A549 (cell line): ENCODE data around the gene NMRK1. TPM values are rescaled to one million over a fixed set of nuclear protein-coding genes. Genes with fewer than 3 reads are reported as not detected.

ENCODE experiments used
- ATAC-seq, 2 experiments: fragments of 200-7000 bp in 1 of 2; fragments of >200 bp in 1 of 2; cut with Nextera tagmentation in 1 of 2; cut with Tn5 transposase in 1 of 2; 3 replicates each; pipeline versions ENCODE4 v1.8.0 to v1.9.1; 2018 to 2020; ENCODE audit warnings: mild to moderate bottlenecking in 1 of 2, moderate library complexity in 1 of 2
- CTCF ChIA-PET: fragments of 300-600 bp; sonication (Branson Sonifier 250); formaldehyde crosslinking; extraction: SDS; loops from one replicate; lab custom pipeline; 2021; ENCODE audit warnings: antibody characterized with exemption, inconsistent platforms; lab: Yijun Ruan, JAX
- POLR2A ChIA-PET: fragments of 350-600 bp; formaldehyde crosslinking; extraction: SDS; loops from one replicate; lab custom pipeline; 2021; ENCODE audit warnings: antibody characterized with exemption, inconsistent platforms; lab: Yijun Ruan, JAX
- DNase-seq, 2 experiments: peaks; one replicate each; pipeline versions ENCODE4 v3.0.0 to v3.0.0-alpha.2; 2011 to 2016; ENCODE audit warnings: low read depth in 1 of 2, low spot score in 1 of 2
- FAIRE-seq: peaks from 2 replicates; lab custom pipeline; 2011; peaks lifted over from hg19 to GRCh38; lab: Jason Lieb, UNC
- H3K27ac ChIP-seq, 2 experiments: fragments of >200 bp; sonication (Bioruptor Twin); formaldehyde crosslinking; 3 replicates each; pipeline ENCODE4 v1.5.1; 2016 to 2017
- H3K4me1 ChIP-seq: fragments of >200 bp; sonication (Bioruptor Twin); formaldehyde crosslinking; 3 replicates; pipeline ENCODE4 v1.6.1; 2016
- H3K4me2 ChIP-seq: fragments of >200 bp; sonication (Bioruptor Twin); formaldehyde crosslinking; 3 replicates; pipeline ENCODE4 v1.6.1; 2016
- H3K4me3 ChIP-seq: fragments of >200 bp; sonication (Bioruptor Twin); formaldehyde crosslinking; 3 replicates; pipeline ENCODE4 v1.5.1; 2016
- H3K9me3 ChIP-seq: fragments of >200 bp; sonication (Bioruptor Twin); formaldehyde crosslinking; 3 replicates; pipeline ENCODE4 v1.6.1; 2016
- ATOH8 ChIP-seq: fragments of 250-450 bp; sonication (Bioruptor Pico); IDR thresholded peaks from 2 replicates; pipeline ENCODE4 v1.5.0; 2020; ENCODE audit warnings: low read depth, mild to moderate bottlenecking, moderate library complexity
- CBX8 ChIP-seq: fragments of 200-600 bp; sonication (generic); IDR thresholded peaks from 2 replicates; pipeline ENCODE4 v1.6.1; 2016
- CHD2 ChIP-seq: fragments of 150-350 bp; IDR thresholded peaks from 2 replicates; pipeline ENCODE4 v1.6.1; 2014; ENCODE audit warnings: low read length; ENCODE audit not compliant: partially characterized antibody
- CHD4 ChIP-seq: fragments of 200-600 bp; sonication (generic); IDR thresholded peaks from 2 replicates; pipeline ENCODE4 v1.6.1; 2016; ENCODE audit warnings: antibody characterized with exemption, mild to moderate bottlenecking, borderline replicate concordance
- EHF ChIP-seq: fragments of 250-450 bp; sonication (Bioruptor Pico); IDR thresholded peaks from 2 replicates; pipeline ENCODE4 v1.5.0; 2020; ENCODE audit warnings: mild to moderate bottlenecking
- GATA3 ChIP-seq: IDR thresholded peaks from 2 replicates; pipeline ENCODE4 v1.6.1; 2012; ENCODE audit warnings: borderline replicate concordance
- HEYL ChIP-seq: fragments of 250-450 bp; sonication (Bioruptor Pico); IDR thresholded peaks from 2 replicates; pipeline ENCODE4 v1.8.0; 2021; ENCODE audit warnings: mild to moderate bottlenecking, moderate library complexity
- HOXA7 ChIP-seq: fragments of 250-450 bp; sonication (Bioruptor Pico); IDR thresholded peaks from 2 replicates; pipeline ENCODE4 v1.5.0; 2020; ENCODE audit warnings: mild to moderate bottlenecking, moderate library complexity
- HOXB13 ChIP-seq: fragments of 250-450 bp; sonication (Bioruptor Pico); IDR thresholded peaks from 2 replicates; pipeline ENCODE4 v1.5.0; 2020; ENCODE audit warnings: low read depth, mild to moderate bottlenecking, moderate library complexity
- KDM5A ChIP-seq: fragments of 200-600 bp; sonication (generic); IDR thresholded peaks from 2 replicates; pipeline ENCODE4 v1.6.1; 2016; ENCODE audit warnings: antibody characterized with exemption, mild to moderate bottlenecking
- NFE2L2 ChIP-seq: fragments of 150-350 bp; conservative IDR thresholded peaks from 2 replicates; pipeline ENCODE4 v1.6.1; 2014; ENCODE audit warnings: low read length
- NPAS2 ChIP-seq: fragments of 250-450 bp; sonication (Bioruptor Pico); IDR thresholded peaks from 2 replicates; pipeline ENCODE4 v1.8.0; 2022; ENCODE audit warnings: mild to moderate bottlenecking, moderate library complexity, borderline replicate concordance
- NR3C1 ChIP-seq: fragments of >200 bp; sonication (Bioruptor Twin); formaldehyde crosslinking; IDR thresholded peaks from 3 replicates; pipeline ENCODE4 v1.6.1; 2017
- POLR2AphosphoS2 ChIP-seq: conservative IDR thresholded peaks from 2 replicates; pipeline ENCODE4 v1.6.1; 2012; ENCODE audit warnings: low read length, improper control_type of control experiment, inconsistent platforms
- RFX5 ChIP-seq: fragments of 450-650 bp; IDR thresholded peaks from 2 replicates; pipeline ENCODE4 v1.7.1; 2014; ENCODE audit warnings: antibody characterized with exemption, mild to moderate bottlenecking, moderate library complexity
- RNF2 ChIP-seq: fragments of 200-600 bp; sonication (generic); IDR thresholded peaks from 2 replicates; pipeline ENCODE4 v1.6.1; 2016; ENCODE audit warnings: low read depth, mild to moderate bottlenecking, antibody characterized with exemption, moderate library complexity, borderline replicate concordance
- SMC3 ChIP-seq: fragments of >200 bp; sonication (Bioruptor Twin); formaldehyde crosslinking; IDR thresholded peaks from 3 replicates; pipeline ENCODE4 v1.6.1; 2018; ENCODE audit warnings: inconsistent platforms
- SREBF2 ChIP-seq: fragments of 450-650 bp; IDR thresholded peaks from 2 replicates; pipeline ENCODE4 v1.6.1; 2014; ENCODE audit warnings: mild to moderate bottlenecking, moderate library complexity
- TFCP2L1 ChIP-seq: fragments of 250-450 bp; sonication (Bioruptor Pico); IDR thresholded peaks from 2 replicates; pipeline ENCODE4 v1.5.0; 2021; ENCODE audit warnings: mild to moderate bottlenecking
- TP53 ChIP-seq: fragments of 250-450 bp; sonication (Bioruptor Pico); IDR thresholded peaks from 2 replicates; pipeline ENCODE4 v1.5.0; 2021; ENCODE audit warnings: mild to moderate bottlenecking, moderate library complexity
- USF2 ChIP-seq: fragments of 450-650 bp; IDR thresholded peaks from 2 replicates; pipeline ENCODE4 v1.6.1; 2014; ENCODE audit warnings: antibody characterized with exemption
- ZSCAN20 ChIP-seq: fragments of 250-450 bp; sonication (Bioruptor Pico); IDR thresholded peaks from 2 replicates; pipeline ENCODE4 v1.8.0; 2022; ENCODE audit warnings: mild to moderate bottlenecking, moderate library complexity
- WGBS: methylation state at CpG from one replicate; pipeline ENCODE4 v1.1.6; 2017; ENCODE audit errors: missing lambda C conversion rate; 5-methylcytosine and 5-hydroxymethylcytosine counted together
- polyA plus RNA-seq, 4 experiments: library from polyadenylated mRNA; depleted of rRNA in 3 of 4; stranded (reverse); fragments of >200 nt; fragmentation: RNase III in 1 of 4; extraction: RNeasy Plus Mini Kit Qiagen cat#74134 plus additional on column Dnase treatment in 1 of 4; gene quantifications; 2 replicates in 3 of 4; 3 replicates in 1 of 4; pipeline ENCODE4 v1.2.3, GENCODE V29; 2011 to 2017
- TF ChIP-seq, protein P1 (sequence below): fragments of 150-350 bp; IDR thresholded peaks from 2 replicates; pipeline ENCODE4 v1.6.1; 2014; ENCODE audit warnings: low read depth, mild to moderate bottlenecking, low read length
- TF ChIP-seq, protein P2 (sequence below): fragments of >200 bp; sonication (Bioruptor Twin); formaldehyde crosslinking; IDR thresholded peaks from 3 replicates; pipeline ENCODE4 v1.6.1; 2016
- TF ChIP-seq, protein P3 (sequence below): fragments of >200 bp; sonication (Bioruptor Twin); formaldehyde crosslinking; IDR thresholded peaks from 3 replicates; pipeline ENCODE4 v1.5.1; 2016

NMRK1 gene
- polyA plus RNA-seq, 2 of the 4 experiments (the other 2 are of a cell fraction): 7.6 to 10.5 TPM

DNA sequence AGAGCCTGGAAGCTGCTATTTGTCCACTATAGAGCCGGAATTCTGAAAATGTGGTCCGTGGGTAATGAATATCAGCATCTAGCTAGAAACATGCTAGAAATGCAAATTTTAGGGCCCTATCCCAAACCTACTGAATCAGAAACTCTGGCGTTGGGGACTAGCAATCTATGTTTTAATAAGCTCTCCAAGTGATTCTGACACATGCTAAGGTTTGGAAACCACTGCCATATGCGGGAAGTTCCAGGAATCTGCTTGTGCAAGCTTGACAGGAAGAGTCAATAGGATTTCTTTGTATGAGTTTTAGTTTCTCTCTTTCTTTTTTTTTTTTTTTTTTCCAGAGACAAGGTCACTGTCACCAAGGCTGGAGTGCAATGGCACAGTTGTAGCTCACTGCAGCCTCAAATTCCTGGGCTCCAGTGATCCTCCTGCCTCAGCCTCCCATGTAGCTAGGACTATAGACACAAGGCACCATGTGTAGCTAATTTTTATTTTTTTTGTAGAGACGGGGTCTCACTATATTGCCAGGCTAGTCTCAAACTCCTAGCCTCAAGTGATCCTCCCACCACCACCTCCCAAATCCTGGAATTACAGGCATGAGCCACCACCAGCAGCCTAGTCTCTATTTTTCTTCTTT, 33.5 kb downstream of the NMRK1 start:
- DNase-seq: no peak
- FAIRE-seq: no peak
- H3K9me3 ChIP-seq: 0 out of 3 replicates have a peak, but pooled peaks cover 3% of the 10 kb centered on the region
- ATAC-seq: no peak
- ChIA-PET POLR2A (interaction anchor here (0.5 to 1.1 kb wide), 2 partner anchors 26 to 102 kb away, joined by 5 to 6 read pairs; no protein-coding TSS in a partner anchor), CTCF (interaction anchor here (1.1 to 1.5 kb wide), 2 partner anchors 8 to 11 kb away, joined by 3 to 4 read pairs; no protein-coding TSS in a partner anchor)
- no peak overlapping the region for H3K4me3 ChIP-seq
- H3K4me1 ChIP-seq: no peaks in the 10 kb centered on the region
- no peak overlapping the region for H3K4me2 ChIP-seq
- WGBS: 56% methylated on average over 5 of the region's 5 CpGs
- no peak for TF ChIP-seq TFCP2L1 (CRISPR knock-in tag)
- no peak for TF ChIP-seq CBX8
- no peak for TF ChIP-seq SREBF2
- TF ChIP-seq, protein P1, sequence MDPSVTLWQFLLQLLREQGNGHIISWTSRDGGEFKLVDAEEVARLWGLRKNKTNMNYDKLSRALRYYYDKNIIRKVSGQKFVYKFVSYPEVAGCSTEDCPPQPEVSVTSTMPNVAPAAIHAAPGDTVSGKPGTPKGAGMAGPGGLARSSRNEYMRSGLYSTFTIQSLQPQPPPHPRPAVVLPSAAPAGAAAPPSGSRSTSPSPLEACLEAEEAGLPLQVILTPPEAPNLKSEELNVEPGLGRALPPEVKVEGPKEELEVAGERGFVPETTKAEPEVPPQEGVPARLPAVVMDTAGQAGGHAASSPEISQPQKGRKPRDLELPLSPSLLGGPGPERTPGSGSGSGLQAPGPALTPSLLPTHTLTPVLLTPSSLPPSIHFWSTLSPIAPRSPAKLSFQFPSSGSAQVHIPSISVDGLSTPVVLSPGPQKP: no peak
- no peak for TF ChIP-seq HOXA7 (CRISPR knock-in tag)
- no peak for TF ChIP-seq KDM5A
- no peak for TF ChIP-seq SMC3
- TF ChIP-seq GATA3: no peak
- no peak for TF ChIP-seq RFX5
- H3K27ac ChIP-seq: no peak overlapping the region

DNA sequence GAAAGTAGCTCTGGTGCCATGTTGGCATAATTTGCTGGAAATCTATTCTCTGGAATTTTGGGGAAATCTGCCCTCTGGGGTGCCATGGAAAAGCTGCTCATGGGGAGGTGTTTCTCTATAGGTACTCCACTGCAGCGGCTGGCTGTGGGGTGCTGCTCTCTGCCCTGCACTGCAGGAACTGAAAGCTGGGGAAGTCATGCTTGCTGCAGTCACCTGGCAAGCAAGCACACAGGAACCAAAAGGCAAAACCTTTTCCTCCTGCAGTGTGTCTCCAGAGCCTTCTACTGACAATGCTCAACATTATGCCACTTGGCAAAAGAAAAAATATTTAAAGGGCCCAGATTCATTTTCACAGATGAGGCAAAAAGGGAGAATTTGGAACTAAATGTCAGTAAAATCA, 34.1 kb downstream of the NMRK1 start:
- 86% methylated on average over 1 of the region's 1 CpG for WGBS

DNA sequence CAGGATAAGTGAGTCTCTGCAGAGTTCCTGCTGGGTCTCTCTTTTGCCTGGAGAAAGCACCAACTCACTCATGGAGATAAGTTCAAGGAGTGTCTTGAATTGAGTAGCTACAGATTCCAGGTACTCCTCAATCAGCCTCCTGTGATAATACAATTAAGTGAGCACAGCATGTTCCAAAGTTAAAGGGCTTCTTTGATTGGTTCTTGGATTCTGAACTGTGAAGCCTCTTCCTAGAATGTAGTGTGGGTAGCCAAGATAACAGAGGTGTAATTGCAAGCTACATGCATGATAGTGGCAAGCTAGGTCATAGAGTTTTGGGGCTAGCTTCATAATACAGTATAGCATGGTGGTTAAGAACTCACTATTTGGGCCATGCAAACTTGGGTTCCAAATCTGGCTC, 36.7 kb downstream of the NMRK1 start:
- no peak overlapping the region for H3K4me3 ChIP-seq
- ATAC-seq (no peak), DNase-seq (no peak), FAIRE-seq (no peak)
- H3K4me1 ChIP-seq: no peaks in the 10 kb centered on the region
- no peak overlapping the region for H3K27ac ChIP-seq
- CTCF ChIA-PET: interaction anchor here (0.6 to 1.2 kb wide), 2 partner anchors 14 to 43 kb away, joined by 3 to 5 read pairs; no protein-coding TSS in a partner anchor
- 0 out of 3 replicates have a peak, but pooled peaks cover 3% of the 10 kb centered on the region for H3K9me3 ChIP-seq
- POLR2A ChIA-PET: no interaction called here
- no peak overlapping the region for H3K4me2 ChIP-seq
- TF ChIP-seq SMC3 (no peak), ZSCAN20 (CRISPR knock-in tag) (no peak), NR3C1 (no peak), EHF (CRISPR knock-in tag) (no peak), RNF2 (no peak), HOXB13 (no peak), CBX8 (no peak), CHD2 (no peak), CHD4 (no peak), HOXA7 (CRISPR knock-in tag) (no peak), TP53 (CRISPR knock-in tag) (no peak)
- TF ChIP-seq, protein P2, sequence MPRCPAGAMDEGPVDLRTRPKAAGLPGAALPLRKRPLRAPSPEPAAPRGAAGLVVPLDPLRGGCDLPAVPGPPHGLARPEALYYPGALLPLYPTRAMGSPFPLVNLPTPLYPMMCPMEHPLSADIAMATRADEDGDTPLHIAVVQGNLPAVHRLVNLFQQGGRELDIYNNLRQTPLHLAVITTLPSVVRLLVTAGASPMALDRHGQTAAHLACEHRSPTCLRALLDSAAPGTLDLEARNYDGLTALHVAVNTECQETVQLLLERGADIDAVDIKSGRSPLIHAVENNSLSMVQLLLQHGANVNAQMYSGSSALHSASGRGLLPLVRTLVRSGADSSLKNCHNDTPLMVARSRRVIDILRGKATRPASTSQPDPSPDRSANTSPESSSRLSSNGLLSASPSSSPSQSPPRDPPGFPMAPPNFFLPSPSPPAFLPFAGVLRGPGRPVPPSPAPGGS: no peak
- TF ChIP-seq, protein P3, sequence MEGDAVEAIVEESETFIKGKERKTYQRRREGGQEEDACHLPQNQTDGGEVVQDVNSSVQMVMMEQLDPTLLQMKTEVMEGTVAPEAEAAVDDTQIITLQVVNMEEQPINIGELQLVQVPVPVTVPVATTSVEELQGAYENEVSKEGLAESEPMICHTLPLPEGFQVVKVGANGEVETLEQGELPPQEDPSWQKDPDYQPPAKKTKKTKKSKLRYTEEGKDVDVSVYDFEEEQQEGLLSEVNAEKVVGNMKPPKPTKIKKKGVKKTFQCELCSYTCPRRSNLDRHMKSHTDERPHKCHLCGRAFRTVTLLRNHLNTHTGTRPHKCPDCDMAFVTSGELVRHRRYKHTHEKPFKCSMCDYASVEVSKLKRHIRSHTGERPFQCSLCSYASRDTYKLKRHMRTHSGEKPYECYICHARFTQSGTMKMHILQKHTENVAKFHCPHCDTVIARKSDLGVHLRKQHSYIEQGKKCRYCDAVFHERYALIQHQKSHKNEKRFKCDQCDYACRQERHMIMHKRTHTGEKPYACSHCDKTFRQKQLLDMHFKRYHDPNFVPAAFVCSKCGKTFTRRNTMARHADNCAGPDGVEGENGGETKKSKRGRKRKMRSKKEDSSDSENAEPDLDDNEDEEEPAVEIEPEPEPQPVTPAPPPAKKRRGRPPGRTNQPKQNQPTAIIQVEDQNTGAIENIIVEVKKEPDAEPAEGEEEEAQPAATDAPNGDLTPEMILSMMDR: no peak

More for the DNA sequence above, 34.1 kb downstream of the NMRK1 start:
- FAIRE-seq (no peak), ATAC-seq (no peak), DNase-seq (no peak)
- ChIA-PET POLR2A (interaction anchor here (1.1 kb wide), 1 partner anchor 25 kb away, joined by 6 read pairs; no protein-coding TSS in a partner anchor), CTCF (interaction anchor here (1.1 to 1.5 kb wide), 3 partner anchors 7 to 279 kb away, joined by 3 to 4 read pairs (median 4); no protein-coding TSS in a partner anchor)
- Histone ChIP-seq H3K9me3 (0 out of 3 replicates have a peak, but pooled peaks cover 3% of the 10 kb centered on the region), H3K27ac (no peak overlapping the region), H3K4me2 (no peak overlapping the region), H3K4me3 (no peak overlapping the region), H3K4me1 (no peaks in the 10 kb centered on the region)
- TF ChIP-seq NPAS2 (CRISPR knock-in tag) (no peak), HOXA7 (CRISPR knock-in tag) (no peak), HEYL (CRISPR knock-in tag) (no peak), CBX8 (no peak), USF2 (no peak), ATOH8 (CRISPR knock-in tag) (no peak), NFE2L2 (no peak), POLR2AphosphoS2 (no peak)
- TF ChIP-seq, protein P1: no peak
